GM12873 (cell line): ENCODE results near the gene FOSL2.

Source experiments
- TF ChIP-seq, protein P1 (sequence below): IDR thresholded peaks from 2 replicates; pipeline ENCODE4 v1.5.1; 2012; ENCODE audit warnings: low read depth, mild to moderate bottlenecking, moderate library complexity, low read length, control low read depth; ENCODE audit not compliant: insufficient read depth; ENCODE audit errors: missing control alignments

FOSL2 gene

DNA sequence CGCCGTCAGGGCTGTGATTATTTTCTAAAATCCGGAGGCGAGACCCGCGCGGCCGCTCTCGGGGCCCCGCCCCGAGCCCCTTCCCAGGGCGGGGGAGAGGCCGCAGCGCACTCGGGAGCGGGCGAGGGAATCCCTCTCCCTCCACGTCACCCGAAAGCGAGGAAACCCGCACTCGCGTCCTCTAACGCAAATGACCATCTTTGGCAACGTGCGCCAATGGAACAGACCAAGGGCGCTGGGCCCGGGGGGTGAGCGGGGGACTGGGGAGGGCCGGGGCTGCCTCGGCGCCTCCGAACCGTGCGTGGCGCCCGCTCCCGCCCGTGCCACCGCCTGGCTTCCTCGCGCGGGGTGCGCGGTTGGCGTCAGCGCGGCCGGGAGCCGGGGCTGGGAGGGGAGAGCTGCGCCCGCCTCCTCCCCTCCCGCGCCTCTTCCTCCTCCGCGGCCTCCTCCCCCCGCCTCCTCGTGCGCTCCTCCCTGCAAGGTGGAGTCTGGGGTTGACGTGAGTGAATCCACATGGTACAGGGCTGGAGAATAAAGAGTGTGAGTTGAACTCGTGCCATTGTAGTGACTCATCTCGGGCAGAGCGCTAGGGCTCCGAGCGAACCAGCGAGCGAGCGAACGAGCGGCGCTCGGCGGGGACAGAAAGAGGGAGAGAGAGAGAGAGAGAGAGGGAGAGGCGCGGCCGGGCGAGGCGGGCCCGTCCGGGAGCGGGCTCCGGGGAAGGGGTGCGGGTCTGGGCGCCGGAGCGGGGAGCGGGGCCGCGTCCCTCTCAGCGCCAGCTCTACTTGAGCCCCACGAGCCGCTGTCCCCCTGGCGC, at the start of gene FOSL2:
Gene FOSL2, plus strand, starts transcription at position 562 of the 817 bp plus-strand sequence. CDS start 863 bp downstream, outside the sequence.
- TF ChIP-seq, protein P1, sequence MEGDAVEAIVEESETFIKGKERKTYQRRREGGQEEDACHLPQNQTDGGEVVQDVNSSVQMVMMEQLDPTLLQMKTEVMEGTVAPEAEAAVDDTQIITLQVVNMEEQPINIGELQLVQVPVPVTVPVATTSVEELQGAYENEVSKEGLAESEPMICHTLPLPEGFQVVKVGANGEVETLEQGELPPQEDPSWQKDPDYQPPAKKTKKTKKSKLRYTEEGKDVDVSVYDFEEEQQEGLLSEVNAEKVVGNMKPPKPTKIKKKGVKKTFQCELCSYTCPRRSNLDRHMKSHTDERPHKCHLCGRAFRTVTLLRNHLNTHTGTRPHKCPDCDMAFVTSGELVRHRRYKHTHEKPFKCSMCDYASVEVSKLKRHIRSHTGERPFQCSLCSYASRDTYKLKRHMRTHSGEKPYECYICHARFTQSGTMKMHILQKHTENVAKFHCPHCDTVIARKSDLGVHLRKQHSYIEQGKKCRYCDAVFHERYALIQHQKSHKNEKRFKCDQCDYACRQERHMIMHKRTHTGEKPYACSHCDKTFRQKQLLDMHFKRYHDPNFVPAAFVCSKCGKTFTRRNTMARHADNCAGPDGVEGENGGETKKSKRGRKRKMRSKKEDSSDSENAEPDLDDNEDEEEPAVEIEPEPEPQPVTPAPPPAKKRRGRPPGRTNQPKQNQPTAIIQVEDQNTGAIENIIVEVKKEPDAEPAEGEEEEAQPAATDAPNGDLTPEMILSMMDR = no peak

DNA sequence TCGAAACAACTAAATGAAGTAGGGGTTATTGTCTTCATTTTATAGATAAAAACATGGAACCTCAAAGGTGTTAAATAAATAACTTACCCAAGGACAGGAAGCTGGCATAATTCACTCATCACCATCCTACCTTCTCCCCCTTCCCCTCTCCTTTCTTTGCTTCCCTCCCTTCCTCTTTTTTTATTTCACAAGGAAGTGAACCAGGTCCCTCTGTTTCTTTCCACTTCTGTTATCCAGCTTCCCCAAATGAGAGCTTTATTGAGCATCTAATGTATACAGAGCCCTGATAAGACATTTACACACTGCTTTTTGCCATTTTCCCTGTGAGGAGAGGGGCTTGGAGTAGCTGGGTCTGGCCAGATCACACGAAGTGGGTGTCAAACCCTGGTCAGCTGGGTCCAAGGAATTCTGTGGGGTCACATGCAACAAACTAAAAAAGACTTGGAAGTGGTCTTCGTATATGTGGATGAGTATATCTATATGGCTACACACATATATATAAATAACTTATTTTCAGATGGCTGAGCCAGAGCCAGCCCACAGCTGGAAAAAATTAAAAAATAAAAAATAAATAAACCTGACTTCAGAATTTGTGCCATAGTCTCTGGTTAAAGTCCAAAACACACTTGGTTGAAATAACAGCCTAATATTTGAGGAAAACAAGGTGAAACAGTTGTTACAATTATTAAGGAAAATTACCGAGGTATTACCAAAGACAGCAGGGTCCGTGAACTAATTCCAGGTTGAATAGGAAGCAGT, 49.3 kb upstream of the FOSL2 start:
- TF ChIP-seq, protein P1 = no peak

DNA sequence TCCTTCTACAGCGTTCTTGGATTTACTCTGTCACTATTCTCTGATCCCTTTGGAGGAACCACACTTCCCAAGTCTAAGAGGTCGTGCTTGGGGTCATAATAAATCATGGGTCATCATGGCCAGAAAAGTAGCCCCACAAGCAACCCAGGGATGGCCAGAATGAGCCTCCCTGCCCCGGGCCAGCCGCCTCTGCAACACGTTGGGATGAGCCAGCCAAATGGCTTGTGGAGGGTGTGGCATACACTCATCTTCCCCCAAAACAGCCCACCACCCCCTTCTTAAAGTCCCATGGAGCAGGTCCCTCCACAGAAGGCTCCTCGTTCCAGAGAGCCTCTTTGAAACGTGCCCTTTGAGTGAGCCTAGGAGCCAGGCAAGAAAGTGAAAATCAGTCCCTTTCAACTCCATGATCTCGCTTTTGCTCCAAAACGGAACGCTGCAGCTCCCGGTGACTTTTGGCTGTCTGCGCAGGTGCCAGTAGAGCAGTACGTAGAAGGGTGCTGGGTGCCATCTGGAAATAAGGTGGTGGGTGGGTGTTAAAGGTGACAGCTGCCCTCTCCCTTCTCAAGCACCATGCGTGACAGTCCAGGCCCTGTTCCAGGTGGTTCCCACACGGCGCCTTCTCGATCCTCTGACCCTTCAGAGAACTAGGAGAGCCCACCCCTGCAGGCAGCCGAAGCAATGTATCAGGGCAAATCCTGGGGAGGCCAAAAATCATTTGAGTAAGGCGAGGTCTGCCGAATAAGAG, 48.5 kb upstream of the FOSL2 start:
- TF ChIP-seq, protein P1 = no peak

DNA sequence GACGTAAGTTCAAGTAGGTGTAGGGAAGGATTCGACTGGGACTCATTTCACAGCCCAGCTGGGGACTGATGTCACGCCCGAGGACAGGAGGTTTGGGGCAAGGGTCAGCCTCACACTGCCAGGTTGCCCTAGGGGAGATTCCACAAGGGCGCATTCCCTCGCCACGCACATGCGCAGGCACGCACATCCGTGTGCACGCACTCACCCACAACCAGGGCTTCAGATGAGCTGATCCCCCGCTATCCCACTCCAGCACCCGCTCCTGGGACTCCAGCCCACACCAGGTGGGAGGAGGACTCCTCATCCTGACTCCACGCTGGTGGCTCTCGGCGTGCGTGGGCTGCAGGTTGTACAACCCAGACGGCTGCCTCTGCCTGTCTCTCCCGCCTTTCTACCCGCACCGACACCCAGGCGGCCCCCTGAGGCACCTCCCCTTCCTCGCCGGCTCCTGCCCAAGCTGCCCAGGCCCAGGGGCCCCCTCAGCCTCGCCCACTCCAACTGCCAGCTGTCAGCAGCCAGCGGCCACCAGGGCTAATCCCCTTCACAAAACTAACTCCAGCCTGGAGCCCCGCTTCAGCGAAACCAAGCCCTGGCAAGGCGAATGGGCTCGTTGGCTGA, 47.8 kb upstream of the FOSL2 start:
- TF ChIP-seq, protein P1 = no peak

DNA sequence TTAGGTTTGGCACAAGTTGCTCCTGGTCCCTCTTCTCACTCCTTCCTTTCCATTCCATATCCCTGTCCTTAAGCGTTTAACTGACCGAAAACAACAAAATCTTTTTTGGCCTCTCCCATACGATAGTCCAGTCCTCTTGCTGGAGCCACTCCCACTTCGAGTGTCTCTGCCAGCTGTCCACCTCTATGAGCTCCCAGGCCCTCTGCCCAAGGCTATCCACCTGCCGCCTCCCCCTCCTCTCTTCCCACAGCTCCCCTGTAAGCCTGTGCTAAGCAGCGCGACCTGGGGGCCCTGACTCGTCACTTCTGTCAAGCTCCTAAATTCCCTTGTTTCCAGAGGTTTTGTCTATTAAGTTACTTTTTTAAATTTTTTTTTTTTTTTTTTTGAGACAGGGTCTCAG, 47.0 kb upstream of the FOSL2 start:
- TF ChIP-seq, protein P1 = no peak

DNA sequence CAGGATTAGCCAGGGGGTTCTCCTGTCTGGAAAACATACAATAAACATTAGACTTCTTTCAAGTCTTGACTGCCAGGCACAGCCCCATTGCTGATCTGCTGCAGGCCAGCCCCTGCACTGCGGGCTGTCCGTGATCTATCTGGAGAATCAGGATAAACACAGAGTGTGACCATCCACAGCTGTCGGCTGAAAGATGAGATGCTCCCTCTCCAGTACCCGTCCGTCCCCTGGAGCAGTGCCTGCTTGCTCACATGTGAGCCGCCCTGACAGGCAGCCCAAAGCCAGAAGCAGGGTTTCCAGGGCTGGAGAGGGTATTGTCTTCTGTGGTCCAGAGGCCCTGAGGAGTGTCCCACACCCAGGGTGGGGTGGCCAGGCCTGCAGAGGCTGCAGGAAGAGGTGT, 46.1 kb upstream of the FOSL2 start:
- TF ChIP-seq, protein P1 = no peak
